ENCODE data around the gene STX10. TPM values are rescaled to one million over a fixed set of nuclear protein-coding genes. Genes with fewer than 3 reads are reported as not detected.

STX10 gene
- total and polyA plus RNA-seq, 2 of the 4 experiments (the other 2 are of a cell fraction): 64.9 to 82.0 TPM

GRCh38 chr19:13150187-13150930, at the start of gene STX10, which contains the start of gene IER2 (continued):
- TF ChIP-seq USF2 (IDR thresholded peaks at IDR 0.05; ENCODE audit: low read depth, low read length) (peak; percentile 64), CTCF (conservative IDR thresholded peaks at IDR 0.05; ENCODE audit: low read depth, low read length) (peak; percentile 64), MXI1 (IDR thresholded peaks at IDR 0.05; ENCODE audit: borderline replicate concordance, low read depth, low read length) (no peak; the same call in 1 of the 2 replicates), POLR2A (IDR thresholded peaks at IDR 0.05; ENCODE audit: low read depth, low read length) (peak; percentile 87)

Data from IMR-90 (cell line).